ENCODE measurements around the gene ZNF652.

DNA sequence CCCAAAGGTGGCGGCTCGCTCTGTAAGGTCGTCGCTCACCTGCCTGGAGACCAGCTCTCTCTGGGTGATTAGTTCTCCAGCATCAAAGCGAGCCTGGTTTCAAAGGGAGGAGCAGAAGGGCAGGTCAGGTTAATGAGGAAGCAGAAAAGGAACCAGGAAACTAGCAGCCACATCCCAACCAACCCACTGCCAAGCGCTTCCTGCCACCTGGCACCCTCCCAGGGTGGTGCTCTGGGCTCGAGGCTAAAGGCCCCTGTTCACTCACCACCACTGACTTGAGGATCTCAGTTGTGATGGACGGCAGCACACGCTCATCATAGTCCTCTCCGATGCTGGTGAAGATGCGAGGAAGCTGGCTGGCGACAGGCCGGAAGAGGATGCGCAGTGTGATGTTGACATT is 47.0 kb upstream of the ZNF652 start:
- TF ChIP-seq, protein P1, sequence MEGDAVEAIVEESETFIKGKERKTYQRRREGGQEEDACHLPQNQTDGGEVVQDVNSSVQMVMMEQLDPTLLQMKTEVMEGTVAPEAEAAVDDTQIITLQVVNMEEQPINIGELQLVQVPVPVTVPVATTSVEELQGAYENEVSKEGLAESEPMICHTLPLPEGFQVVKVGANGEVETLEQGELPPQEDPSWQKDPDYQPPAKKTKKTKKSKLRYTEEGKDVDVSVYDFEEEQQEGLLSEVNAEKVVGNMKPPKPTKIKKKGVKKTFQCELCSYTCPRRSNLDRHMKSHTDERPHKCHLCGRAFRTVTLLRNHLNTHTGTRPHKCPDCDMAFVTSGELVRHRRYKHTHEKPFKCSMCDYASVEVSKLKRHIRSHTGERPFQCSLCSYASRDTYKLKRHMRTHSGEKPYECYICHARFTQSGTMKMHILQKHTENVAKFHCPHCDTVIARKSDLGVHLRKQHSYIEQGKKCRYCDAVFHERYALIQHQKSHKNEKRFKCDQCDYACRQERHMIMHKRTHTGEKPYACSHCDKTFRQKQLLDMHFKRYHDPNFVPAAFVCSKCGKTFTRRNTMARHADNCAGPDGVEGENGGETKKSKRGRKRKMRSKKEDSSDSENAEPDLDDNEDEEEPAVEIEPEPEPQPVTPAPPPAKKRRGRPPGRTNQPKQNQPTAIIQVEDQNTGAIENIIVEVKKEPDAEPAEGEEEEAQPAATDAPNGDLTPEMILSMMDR (IDR thresholded peaks at IDR 0.05; ENCODE audit: insufficient read depth, low read depth, low read length): no peak
- TF ChIP-seq EZH2 (IDR thresholded peaks at IDR 0.05; ENCODE audit: insufficient read depth, low read length): no peak

All from astrocyte (in vitro differentiated cells and primary cell).